Measurements from ENCODE around the gene DCTN1.

GRCh38 chr2:74381751-74382150, 1.6 kb upstream of the DCTN1 start:
- TF ChIP-seq CTCF (IDR thresholded peaks at IDR 0.05; ENCODE audit: extremely low read depth in 1 of 2, insufficient read depth in 1 of 2, low read depth in 1 of 2, low read length in 2 of 2) (no peak), POLR2A (IDR thresholded peaks at IDR 0.05; ENCODE audit: low read depth, low read length) (no peak), EZH2 (IDR thresholded peaks at IDR 0.05; ENCODE audit: borderline replicate concordance, low read depth, low read length, severe bottlenecking) (no peak), GATA2 (IDR thresholded peaks at IDR 0.05; ENCODE audit: insufficient read depth, insufficient read length, low read depth, low read length) (no peak)
